LNCAP (cell line): Measurements from ENCODE around the gene GUCA2B.
A peak's percentile ranks its signal among the peaks of the same experiment; 100 is the strongest.

Experiments
- TF ChIP-seq, protein P1 (sequence below): fragments of 450-650 bp; IDR thresholded peaks from 2 replicates; pipeline ENCODE4 v1.5.1; 2017; ENCODE audit warnings: mild to moderate bottlenecking

GUCA2B gene

DNA sequence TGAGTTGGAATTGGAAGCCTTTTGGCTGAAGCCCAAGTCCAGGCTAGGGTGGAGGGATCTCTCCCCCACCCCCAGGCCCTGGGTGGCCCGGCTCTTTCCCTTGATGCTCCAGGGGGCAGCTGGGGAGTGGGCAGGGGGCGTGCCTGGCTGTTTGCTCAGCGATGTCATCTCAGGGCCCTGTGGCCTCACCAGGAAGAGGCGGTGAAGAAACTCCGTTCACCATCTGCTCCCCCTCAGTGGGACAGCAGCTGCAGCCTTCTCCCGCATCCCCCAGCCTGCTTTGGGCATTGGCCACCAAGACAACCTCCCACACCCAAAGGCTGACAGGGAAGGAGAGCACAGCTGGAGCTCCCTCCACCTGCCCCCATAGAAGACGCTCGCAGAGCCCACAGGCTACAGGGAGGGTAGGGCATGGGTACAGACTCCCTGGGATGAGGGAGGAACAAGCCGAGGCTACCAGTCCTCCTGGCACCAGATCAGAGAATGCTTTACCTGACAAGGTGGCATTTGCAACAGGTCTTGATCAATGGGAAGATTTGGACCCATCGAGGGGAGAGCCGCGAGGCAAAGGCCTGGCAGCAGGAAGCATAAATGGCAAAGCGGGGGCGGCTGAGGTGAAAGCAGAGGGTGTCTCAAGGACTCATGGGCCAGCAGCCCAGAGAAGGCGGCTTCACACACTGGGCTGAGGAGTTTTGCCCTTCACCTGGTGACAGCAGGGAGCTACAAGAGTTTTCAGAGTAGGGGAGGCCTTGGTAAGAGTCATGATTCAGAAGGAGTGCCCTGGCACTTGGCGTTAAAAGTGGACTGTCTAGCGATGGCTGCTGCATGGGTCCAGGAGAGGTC lies 17.8 kb downstream of the GUCA2B start:
- TF ChIP-seq, protein P1, sequence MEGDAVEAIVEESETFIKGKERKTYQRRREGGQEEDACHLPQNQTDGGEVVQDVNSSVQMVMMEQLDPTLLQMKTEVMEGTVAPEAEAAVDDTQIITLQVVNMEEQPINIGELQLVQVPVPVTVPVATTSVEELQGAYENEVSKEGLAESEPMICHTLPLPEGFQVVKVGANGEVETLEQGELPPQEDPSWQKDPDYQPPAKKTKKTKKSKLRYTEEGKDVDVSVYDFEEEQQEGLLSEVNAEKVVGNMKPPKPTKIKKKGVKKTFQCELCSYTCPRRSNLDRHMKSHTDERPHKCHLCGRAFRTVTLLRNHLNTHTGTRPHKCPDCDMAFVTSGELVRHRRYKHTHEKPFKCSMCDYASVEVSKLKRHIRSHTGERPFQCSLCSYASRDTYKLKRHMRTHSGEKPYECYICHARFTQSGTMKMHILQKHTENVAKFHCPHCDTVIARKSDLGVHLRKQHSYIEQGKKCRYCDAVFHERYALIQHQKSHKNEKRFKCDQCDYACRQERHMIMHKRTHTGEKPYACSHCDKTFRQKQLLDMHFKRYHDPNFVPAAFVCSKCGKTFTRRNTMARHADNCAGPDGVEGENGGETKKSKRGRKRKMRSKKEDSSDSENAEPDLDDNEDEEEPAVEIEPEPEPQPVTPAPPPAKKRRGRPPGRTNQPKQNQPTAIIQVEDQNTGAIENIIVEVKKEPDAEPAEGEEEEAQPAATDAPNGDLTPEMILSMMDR = no peak

DNA sequence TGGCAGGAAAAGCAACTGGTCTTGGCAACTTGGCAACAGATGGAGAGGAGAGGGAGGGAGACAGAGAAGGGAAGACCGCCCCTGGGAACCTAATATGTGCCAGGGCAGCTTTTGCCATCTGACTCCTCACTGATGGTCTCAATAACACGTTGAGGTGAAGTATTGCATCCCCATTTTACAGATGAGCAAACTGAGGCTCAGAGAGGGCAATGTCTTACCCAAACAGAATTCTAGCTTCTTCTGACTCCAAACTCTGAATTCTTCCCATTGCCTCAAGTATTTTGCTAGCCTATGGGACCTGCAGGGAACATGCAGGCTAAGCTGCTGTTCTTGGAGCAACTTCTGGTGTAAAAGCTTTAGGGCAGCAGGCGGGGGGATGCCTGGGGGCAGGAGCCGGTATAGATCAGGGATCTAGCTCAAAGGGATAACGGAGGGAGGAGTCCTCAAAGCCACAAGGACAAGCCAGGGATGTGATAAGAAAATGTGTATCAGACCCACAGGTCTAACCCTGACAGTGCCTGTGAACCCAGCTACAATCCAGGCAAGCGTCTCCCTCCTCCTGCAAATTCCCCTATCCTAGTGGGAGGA lies 18.6 kb downstream of the GUCA2B start:
- TF ChIP-seq, protein P1 = no peak

DNA sequence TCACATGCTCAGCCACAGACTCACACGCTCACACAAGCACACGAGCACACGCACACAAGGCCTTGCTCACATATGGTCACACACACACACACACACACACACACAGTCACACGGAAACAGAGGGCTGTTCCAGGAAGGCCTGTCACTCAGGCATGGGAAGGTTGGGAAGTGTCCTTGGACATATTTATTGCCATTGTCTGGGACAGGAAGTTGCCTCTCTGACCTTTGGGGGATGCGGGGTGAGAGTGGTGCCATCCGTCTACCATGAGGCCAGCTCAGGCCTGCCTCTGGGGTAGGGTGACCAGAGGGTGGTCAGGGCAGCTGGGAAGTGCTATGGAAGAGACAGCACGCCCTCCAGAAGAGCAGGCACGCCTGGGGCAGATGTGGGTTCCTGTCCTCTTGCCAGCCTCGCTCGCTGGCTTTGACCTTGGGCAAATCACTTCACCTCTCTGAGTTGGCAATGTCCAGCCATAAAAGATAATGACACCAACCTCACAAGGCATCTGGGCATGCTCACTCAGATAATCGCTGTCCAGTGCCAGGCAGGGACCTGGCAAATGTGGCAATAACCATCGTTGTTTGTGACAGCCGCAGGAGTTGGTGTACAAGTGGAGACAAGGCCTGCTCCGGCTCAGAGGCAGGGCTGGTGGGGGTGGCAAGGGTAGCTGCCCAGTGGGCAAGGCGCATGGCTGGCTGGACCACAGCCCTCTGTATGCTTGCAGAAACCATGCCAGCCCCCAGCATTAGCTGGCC lies 19.3 kb downstream of the GUCA2B start:
- TF ChIP-seq, protein P1 = no peak

DNA sequence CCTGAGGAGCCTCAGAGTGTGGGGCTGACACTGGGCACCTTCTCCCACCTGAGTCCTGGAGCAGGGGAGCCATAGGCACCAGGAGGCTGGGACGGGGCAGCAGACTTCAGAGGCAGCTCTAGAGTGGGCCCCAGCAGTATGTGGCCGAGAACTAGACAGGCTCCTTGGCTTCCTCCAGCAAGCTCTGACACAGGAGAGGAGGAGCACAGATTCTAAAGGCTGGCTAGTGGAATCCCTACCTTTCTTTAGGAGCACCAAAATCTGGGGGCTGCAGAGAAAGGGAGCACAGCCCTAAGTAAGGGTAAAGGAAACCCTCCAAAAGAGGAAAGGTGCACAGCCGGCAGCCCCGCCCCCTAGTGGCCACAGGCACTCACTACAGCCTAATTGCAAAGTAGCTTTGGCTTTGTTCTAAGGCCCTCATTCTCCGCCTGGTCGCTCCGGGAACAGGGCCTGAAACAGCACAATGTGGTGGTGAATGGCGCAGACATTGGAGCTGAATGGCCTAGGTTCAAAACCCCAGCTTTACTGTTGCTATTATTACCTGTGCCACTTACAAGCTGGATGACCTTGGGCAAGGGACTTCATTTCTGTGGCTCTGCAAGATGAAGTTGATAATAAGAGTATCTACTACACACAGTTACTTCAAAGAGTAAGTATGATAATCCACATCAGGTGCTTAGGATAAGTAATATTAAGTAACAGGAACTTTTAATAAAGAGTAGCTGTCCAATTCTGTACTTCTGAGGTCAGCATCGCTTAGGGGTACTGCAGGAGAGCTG lies 20.1 kb downstream of the GUCA2B start:
- TF ChIP-seq, protein P1 = peak; percentile 99

DNA sequence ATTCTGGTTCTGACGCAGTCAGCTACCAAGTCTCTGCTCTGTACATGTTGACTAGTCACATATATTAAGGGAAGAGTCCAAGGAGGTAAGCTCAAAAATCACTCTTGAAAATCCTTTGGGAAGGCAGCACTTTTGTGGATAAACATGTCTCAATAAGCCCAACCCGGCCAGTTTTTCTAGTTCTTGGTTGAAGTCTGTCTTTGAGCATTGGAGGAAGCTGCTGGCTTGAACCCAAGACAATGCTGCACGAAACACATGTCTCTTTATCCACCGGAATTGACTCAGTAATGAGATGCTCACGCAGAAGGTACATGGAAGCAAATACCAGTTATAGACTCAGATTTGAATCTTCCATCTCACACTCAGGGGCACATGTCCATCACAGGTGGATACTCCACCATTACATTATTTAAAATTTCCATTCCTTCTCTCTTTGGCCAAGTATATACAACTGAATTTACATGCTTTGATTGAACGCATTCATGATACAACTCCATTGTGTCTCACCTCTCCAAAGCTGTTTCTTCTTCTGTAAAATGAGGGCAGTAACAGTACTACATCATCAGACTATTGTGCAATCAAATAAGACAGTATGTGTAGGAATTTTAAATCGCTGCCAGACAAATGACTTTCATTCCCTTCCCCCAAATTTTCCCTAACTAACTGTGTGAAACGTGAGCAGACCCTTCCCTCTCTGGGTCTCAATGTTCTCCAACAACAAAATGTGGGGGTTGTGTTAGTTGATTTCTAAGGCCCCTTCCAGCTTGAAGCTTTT lies 20.9 kb downstream of the GUCA2B start:
- TF ChIP-seq, protein P1 = no peak

DNA sequence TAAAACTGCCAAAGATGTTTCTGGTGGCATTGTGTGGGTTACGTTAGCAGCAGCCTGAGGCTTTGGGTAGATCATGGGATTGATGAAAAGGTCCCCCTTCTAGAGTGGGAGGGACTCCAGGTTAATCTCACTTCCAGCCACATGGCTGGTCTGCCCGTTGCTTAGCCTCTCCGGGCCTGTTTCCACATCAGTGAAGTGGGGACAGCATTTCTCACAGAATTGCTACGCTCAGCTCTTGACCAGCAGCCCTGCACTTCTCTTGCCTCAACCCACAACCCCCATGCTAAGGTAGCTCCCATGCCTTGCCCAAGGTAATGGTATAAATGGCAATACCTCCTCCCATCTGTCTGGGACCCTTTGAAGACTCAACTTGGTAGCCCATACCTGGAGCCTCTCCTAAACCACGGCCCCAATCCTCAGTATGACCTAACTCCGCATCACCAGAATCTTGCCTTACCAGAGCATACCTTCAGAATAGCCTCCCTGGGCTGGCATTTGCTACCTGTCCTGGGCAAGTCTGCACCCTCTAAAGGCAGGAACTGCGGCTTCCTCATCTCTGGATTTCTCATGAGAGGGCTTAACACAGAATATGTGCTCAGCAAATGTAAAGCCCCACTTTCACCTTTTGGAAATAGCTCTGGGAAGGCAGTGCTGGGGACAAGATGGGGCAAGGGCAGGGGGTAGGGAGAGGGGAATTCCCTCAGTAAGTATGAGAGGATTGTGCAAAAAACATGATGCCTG lies 22.3 kb downstream of the GUCA2B start:
- TF ChIP-seq, protein P1 = no peak
